GM23248 (cell line): Measurements from ENCODE around the gene ANKRD29.

Source experiments
- EZH2 ChIP-seq: fragments of 200-600 bp; sonication (generic); IDR thresholded peaks from 2 replicates; pipeline ENCODE4 v1.6.1; 2018; ENCODE audit warnings: antibody characterized with exemption, mild to moderate bottlenecking; ENCODE audit not compliant: insufficient read depth, poor library complexity, severe bottlenecking
- EZH2phosphoT487 ChIP-seq: fragments of 200-600 bp; sonication (generic); IDR thresholded peaks from 2 replicates; pipeline ENCODE4 v1.6.1; 2018; ENCODE audit warnings: antibody characterized with exemption, moderate library complexity, mild to moderate bottlenecking, low read depth; ENCODE audit not compliant: insufficient read depth

DNA sequence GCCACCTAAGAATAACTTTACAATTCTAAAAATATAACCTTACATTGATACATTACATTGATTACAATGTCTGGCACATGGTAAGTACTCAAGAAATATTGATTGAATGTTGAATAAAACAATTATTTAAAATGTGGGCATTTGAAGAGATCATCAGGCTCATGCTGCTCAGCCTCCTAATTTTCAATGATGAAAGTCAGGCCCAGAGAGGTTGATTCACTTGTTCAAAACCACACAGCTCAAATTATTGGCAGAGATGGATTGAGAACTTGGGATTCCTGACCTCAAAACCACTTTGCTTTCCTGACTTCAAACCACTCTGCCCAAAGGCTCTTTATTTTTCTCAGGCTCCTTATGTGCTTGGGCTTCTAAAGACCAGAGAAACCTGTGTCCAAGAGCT is 34.7 kb downstream of the ANKRD29 start:
- TF ChIP-seq EZH2 (no peak), EZH2phosphoT487 (no peak)
